ENCODE data around the gene CAMKMT.
"Not testable (repeated sequence)": the region's sequence is repeated elsewhere in the genome, so short reads cannot be mapped to it uniquely, and the experiment has no call there.

CAMKMT gene

DNA sequence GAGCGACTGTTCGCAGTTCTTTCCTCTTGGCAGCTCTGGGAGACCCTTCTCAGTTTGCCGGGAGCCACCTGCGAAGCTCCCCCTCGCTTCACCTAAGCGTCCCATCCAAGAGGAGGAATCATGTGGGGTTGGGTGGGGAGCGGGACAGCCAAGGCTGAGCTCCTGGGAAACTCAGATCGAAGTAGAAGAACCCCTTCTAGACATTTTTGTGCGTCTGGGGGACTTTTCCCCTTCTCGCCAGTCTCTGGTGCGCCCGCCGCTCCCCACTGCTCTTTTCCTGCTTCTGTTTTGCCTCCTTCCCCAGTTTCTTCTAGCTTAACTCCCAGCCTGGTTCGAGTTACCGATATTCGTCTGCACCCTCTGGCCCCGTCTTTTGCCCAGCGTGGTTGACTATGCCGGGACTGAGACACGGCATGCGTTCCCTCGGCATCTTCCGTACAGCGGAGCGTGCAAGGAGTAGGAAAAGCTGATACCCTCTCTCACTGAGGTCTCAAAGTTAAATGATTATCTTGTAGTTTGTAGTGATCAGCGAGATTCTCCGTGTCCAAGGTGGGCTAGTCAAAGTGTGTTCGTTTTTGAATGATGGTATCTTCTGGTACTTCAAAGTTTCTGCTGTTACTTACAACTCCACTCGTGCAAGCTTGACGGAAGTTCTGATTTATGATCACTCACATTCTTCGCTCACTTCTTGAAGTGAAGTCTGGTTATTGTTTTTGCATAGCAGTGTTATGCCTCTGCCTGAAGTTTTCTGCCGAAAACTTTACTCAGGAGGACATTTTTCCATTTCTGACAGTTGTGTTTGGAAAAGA, 664 bp downstream of the CAMKMT start:
- DNase-seq, result peak; percentile 67

DNA sequence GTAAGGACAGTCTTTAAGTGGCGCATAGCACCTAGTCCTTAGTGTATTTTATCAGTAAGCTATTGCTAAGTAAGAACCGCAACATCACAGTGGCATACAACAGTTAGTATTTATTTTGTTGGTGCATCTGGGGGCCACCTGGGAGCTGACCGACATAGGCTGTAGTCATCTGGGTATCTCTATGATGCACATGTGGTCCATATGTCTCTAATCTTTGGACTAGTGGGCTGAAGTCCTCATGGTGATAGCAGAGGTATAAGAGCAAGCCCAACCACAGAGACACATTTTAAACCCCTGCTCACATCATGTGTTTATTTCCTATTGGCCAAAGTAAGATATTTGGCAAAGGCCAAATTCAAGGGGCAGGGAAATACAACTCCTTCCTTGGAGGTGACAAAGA, 2.9 kb downstream of the CAMKMT start:
- DNase-seq, result no peak

- no peak for DNase-seq
Measured at GRCh38 chr2:44367591-44367990, 5.8 kb downstream of the CAMKMT start.

- no peak for DNase-seq
Measured at GRCh38 chr2:44369392-44369791, 7.6 kb downstream of the CAMKMT start.

DNA sequence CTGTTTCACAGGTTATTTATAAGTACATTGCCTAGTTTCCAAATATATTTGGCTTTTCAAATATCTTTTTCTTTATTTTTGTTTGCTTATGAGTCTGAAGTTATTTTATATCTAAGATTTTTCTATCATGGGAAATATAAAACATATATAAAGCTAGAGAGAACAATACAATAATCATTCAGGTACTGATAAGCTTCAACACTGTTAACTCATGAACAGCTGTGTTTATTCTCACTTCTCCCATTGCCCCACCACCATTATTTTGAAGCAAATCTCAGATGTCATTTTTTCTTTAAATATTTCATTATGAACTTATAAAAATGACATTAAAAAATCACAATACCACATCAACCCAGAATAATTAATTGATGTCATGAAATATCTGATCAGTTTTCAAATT, 9.7 kb downstream of the CAMKMT start:
- no peak for DNase-seq

DNA sequence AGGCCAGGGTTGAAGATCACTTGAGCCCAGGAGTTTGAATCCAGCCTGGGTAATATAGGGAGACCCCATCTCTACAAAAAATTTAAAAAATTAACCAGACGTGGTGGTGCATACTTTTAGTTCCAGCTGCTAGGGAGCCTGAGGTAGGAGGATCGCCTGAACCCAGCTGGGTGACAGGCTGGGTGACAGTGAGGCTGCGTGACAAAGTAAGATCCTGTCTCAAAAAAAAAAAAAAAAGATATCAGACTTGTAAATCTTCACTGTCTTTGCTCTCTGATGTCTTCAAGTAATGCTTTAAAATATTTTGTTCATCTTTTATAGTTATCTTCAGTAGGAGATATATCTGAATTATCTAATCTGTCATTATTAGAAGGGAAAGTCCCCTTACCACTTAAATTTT, 10.5 kb downstream of the CAMKMT start:
- DNase-seq, result no peak

GRCh38 chr2:44377486-44377885, 15.7 kb downstream of the CAMKMT start:
- DNase-seq, result no peak

DNA sequence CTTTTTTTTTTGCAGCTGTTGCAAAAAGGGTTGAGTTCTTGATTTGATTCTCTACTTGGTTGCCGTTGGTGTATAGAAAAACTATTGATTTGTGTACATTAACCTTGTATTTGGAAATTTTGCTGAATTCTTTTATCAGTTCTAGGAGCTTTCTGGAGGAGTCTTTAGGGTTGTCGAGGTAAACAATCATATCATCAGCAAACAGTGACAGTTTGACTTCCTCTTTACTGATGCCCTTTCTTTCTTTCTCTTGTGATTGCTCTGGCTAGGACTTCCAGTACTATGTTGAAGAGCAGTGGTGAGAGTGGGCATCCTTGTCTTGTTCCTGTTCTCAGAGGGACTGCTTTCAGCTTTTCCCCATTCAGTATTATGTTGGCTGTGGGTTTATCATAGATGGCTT, 23.5 kb downstream of the CAMKMT start:
- not testable (repeated sequence) for DNase-seq

DNA sequence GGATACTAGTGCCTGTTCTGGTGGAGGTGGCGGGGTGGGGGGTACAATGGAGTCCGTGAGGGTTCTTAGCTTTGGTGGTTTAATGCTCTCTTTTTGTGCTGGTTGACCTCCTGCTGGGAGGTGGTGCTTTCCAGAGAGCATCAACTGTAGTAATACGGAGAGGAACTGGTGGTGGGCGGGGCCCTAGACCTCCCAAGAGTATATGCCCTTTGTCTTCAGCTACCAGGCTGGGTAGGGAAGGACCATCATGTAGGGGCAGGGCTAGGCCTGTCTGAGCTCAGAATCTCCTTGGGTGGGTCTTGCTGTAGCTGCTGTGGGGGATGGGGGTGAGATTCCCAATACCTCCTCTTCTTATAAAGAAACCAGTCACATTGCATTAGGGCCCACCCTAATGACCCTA, 27.1 kb downstream of the CAMKMT start:
- DNase-seq, result no peak

DNA sequence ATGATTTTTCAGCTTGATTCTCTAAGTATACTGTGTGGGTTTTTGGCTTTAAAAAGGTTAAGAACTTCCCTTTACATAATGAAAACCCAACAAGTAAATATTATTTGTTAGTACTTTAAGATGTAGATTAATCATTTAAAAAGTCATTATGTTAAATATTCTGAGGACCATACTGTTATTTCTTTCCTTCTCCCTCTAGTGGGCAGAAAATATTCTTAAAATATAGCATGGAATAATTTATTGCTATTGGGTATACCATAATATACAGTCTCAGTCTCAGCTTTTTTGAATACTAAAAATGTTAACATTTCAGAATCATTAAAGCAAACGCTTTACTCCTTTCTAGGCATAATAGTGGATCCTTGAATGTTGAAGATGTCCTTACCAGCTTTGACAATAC, 28.1 kb downstream of the CAMKMT start:
- DNase-seq, result peak; percentile 10

GRCh38 chr2:44392338-44392943, 30.7 kb downstream of the CAMKMT start:
- DNase-seq, result peak; percentile 75

GRCh38 chr2:44397447-44398175, 35.9 kb downstream of the CAMKMT start:
- DNase-seq, result no peak

GRCh38 chr2:44398243-44398897, 36.6 kb downstream of the CAMKMT start:
- no peak for DNase-seq

GRCh38 chr2:44420725-44421124, 59.0 kb downstream of the CAMKMT start:
- DNase-seq, result no peak

- DNase-seq, result no peak
Measured at GRCh38 chr2:44424211-44424610, 62.5 kb downstream of the CAMKMT start.

DNA sequence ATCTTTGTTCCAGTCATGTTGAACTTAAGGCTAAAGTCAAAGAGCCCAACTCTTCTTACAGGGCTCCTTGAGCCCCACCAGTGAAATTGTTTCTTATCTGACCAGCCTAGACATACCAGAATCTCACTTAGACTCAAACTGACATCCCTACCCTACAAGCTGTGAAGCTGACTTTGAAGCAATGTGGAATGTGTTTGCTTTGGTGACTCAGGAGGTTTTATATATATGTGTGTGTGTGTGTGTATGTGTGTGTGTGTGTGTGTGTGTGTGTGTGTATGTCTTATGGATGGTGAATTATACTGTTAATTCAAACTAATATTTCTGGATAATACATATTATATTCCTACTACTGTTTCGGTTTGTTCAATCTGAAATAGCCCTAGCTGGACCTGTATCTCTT, 67.3 kb downstream of the CAMKMT start:
- peak; percentile 72 for DNase-seq

GRCh38 chr2:44430342-44430741, 68.6 kb downstream of the CAMKMT start:
- DNase-seq, result no peak

- DNase-seq, result peak; percentile 95
Measured at GRCh38 chr2:44433895-44434294, 72.1 kb downstream of the CAMKMT start.

- no peak for DNase-seq
Measured at GRCh38 chr2:44441200-44441599, 79.5 kb downstream of the CAMKMT start.

DNA sequence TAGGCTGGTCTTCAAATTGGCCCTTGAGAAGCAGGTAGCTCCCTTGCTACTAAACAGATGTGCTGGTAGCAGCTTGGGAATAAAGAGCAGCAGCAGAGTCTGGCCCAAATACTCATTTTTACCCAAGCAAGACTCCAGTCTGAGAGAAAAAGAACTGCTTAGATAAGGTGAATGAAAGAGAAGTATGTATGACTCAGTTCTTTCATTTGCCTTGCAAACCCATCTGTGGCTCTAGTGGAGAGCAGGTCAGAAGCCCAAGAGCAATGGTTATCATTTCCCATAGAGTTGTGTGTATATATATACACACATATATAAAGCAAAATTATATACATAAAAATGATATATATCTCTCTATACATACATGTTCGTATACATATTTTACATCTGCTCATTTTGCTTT, 80.3 kb downstream of the CAMKMT start:
- no peak for DNase-seq

DNA sequence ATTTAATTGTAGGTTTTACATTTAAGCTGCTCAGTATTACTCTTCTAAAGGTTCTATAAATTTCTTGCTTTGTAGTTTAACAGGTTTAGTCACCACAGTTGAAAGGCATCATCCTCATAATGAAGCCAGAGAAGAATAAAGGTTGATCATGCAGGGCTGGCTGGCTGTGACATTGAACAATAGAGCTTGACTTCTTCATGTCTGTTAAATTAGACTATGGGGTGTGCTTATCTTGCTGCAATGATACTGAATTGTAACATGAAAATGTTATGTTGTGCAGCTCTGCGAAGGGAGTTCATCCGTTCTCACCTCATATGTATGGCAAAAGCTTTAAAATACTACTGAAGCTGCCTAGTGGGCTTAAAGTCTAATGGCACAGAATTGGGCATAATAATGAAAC, 81.8 kb downstream of the CAMKMT start:
- no peak for DNase-seq

GRCh38 chr2:44444881-44445280, 83.1 kb downstream of the CAMKMT start:
- no peak for DNase-seq

- no peak for DNase-seq
Measured at GRCh38 chr2:44448860-44449527, 87.2 kb downstream of the CAMKMT start.

All from DMS53 (cell line).